HCT116 (cell line): ENCODE data around the gene CWF19L1. TPM values are rescaled to one million over a fixed set of nuclear protein-coding genes. Genes with fewer than 3 reads are reported as not detected.
"Not testable (repeated sequence)": the region's sequence is repeated elsewhere in the genome, so short reads cannot be mapped to it uniquely, and the experiment has no call there.

Source experiments
- ATAC-seq: fragments of 200-7000 bp; cut with Tn5 transposase; 2 replicates; pipeline ENCODE4 v1.9.1; 2020; ENCODE audit warnings: mild to moderate bottlenecking, moderate library complexity
- BruUV-seq: library from RNA; stranded (reverse); fragments of 400-500 nt; replicated peaks from 2 replicates; lab custom pipeline; 2021; lab: Mats Ljungman, UMichigan
- CTCF ChIA-PET: fragments of 300-600 bp; sonication (Branson Sonifier 250); formaldehyde crosslinking; loops from one replicate; lab custom pipeline; 2021; ENCODE audit warnings: antibody characterized with exemption; lab: Charles Lee
- POLR2A ChIA-PET: fragments of 300-600, 350-600 bp; sonication (Branson Sonifier 250); formaldehyde crosslinking; loops from one replicate; lab custom pipeline; 2021; ENCODE audit warnings: antibody characterized with exemption; lab: Charles Lee
- RAD21 ChIA-PET, 2 experiments: fragments of 300-600 bp; sonication (Branson Sonifier 250); formaldehyde crosslinking; loops; one replicate each; lab custom pipeline; 2023; ENCODE audit warnings: low total read pairs in 2 of 2; ENCODE audit not compliant: uncharacterized antibody in 2 of 2, unreplicated experiment in 2 of 2, low non-redundant PET in 1 of 2; lab: Charles Lee
- DNase-seq: peaks from one replicate; pipeline ENCODE4 v3.0.0-alpha.2; 2010; ENCODE audit warnings: low read depth, low spot score
- H2AFZ ChIP-seq: fragments of 200-600 bp; shearing (Covaris generic), sonication (generic); 2 replicates; pipeline ENCODE4 v1.6.1; 2017; ENCODE audit warnings: low read depth, mixed run types, mixed read lengths, antibody characterized with exemption, low read length; ENCODE audit not compliant: poor library complexity, severe bottlenecking
- H3K27ac ChIP-seq: 2 replicates; pipeline ENCODE4 v1.5.1; 2012; ENCODE audit warnings: low read depth, low read length
- H3K27me3 ChIP-seq: fragments of 200-600 bp; sonication (generic); 2 replicates; pipeline ENCODE4 v1.6.1; 2016; ENCODE audit warnings: mixed run types, low read length, mixed read lengths; ENCODE audit not compliant: insufficient read depth
- H3K36me3 ChIP-seq, 2 experiments: fragments of 200-500 bp in 1 of 2; fragments of 200-600 bp in 1 of 2; sonication (Bioruptor generic) in 1 of 2; sonication (generic) in 1 of 2; 2 replicates each; pipeline versions ENCODE4 v1.5.1 to v1.6.1; 2014 to 2016; ENCODE audit warnings: low read length in 2 of 2, inconsistent platforms in 1 of 2, mixed read lengths in 1 of 2, mixed run types in 1 of 2; ENCODE audit not compliant: insufficient read depth in 2 of 2, control insufficient read depth in 1 of 2
- H3K4me1 ChIP-seq, 2 experiments: fragments of 200-600 bp in 1 of 2; sonication (generic) in 1 of 2; 2 replicates each; pipeline versions ENCODE4 v1.5.1 to v1.6.1; 2012 to 2017; ENCODE audit warnings: low read length in 2 of 2, inconsistent platforms in 1 of 2, mild to moderate bottlenecking in 1 of 2, mixed read lengths in 1 of 2, mixed run types in 1 of 2, moderate library complexity in 1 of 2; ENCODE audit not compliant: insufficient read depth in 2 of 2, control insufficient read depth in 1 of 2
- H3K4me2 ChIP-seq: fragments of 200-600 bp; sonication (generic); 2 replicates; pipeline ENCODE4 v1.6.1; 2017; ENCODE audit warnings: mixed run types, low read length, mixed read lengths
- H3K4me3 ChIP-seq, 2 experiments: fragments of 200-600 bp in 1 of 2; sonication (generic) in 1 of 2; replicated peaks in 1 of 2; 2 replicates each; pipeline ENCODE4 v1.5.1; 2011 to 2016; ENCODE audit warnings: low read length in 2 of 2, control low read depth in 1 of 2, low read depth in 1 of 2, mild to moderate bottlenecking in 1 of 2, mixed read lengths in 1 of 2, mixed run types in 1 of 2
- H3K79me2 ChIP-seq: fragments of 200-600 bp; sonication (generic); 2 replicates; pipeline ENCODE4 v1.6.1; 2017; ENCODE audit warnings: mild to moderate bottlenecking, mixed run types, low read length, moderate library complexity, mixed read lengths; ENCODE audit not compliant: insufficient read depth
- H3K9ac ChIP-seq: fragments of 200-600 bp; sonication (generic); 2 replicates; pipeline ENCODE4 v1.6.1; 2016; ENCODE audit warnings: low read length, mixed read lengths
- H3K9me2 ChIP-seq: fragments of 200-600 bp; sonication (generic), shearing (Covaris generic); 2 replicates; pipeline ENCODE4 v1.6.1; 2017; ENCODE audit warnings: mixed run types, mild to moderate bottlenecking, moderate library complexity; ENCODE audit not compliant: insufficient read depth
- H3K9me3 ChIP-seq, 2 experiments: fragments of 200-500 bp in 1 of 2; fragments of 200-600 bp in 1 of 2; sonication (Bioruptor generic) in 1 of 2; sonication (generic) in 1 of 2; 2 replicates each; pipeline ENCODE4 v1.6.1; 2014 to 2017; ENCODE audit warnings: low read length in 2 of 2, mixed read lengths in 2 of 2, inconsistent platforms in 1 of 2, low read depth in 1 of 2, mild to moderate bottlenecking in 1 of 2, mixed run types in 1 of 2, moderate library complexity in 1 of 2; ENCODE audit not compliant: control insufficient read depth in 1 of 2, insufficient read depth in 1 of 2
- H4K20me1 ChIP-seq: fragments of 200-600 bp; sonication (generic), shearing (Covaris generic); 2 replicates; pipeline ENCODE4 v1.6.1; 2017; ENCODE audit warnings: mixed run types, mild to moderate bottlenecking, moderate library complexity; ENCODE audit not compliant: insufficient read depth
- CBX3 ChIP-seq: IDR thresholded peaks from 2 replicates; pipeline ENCODE4 v1.6.1; 2012; ENCODE audit warnings: low read depth
- CTCF ChIP-seq, 3 experiments: fragments of 200-600 bp in 1 of 3; sonication (generic) in 1 of 3; IDR thresholded peaks in 2 of 3; conservative IDR thresholded peaks in 1 of 3; 2 replicates each; pipeline ENCODE4 v1.5.1; 2012 to 2017; ENCODE audit warnings: low read depth in 2 of 3, low read length in 2 of 3, antibody characterized with exemption in 1 of 3, borderline replicate concordance in 1 of 3, control low read depth in 1 of 3, mild to moderate bottlenecking in 1 of 3, mixed read lengths in 1 of 3, mixed run types in 1 of 3, moderate library complexity in 1 of 3; ENCODE audit not compliant: insufficient read depth in 1 of 3
- EGR1 ChIP-seq: IDR thresholded peaks from 2 replicates; pipeline ENCODE4 v1.6.1; 2012; ENCODE audit warnings: low read depth
- EZH2 ChIP-seq: fragments of 200-600 bp; sonication (generic); IDR thresholded peaks from 2 replicates; pipeline ENCODE4 v1.6.1; 2017; ENCODE audit warnings: antibody characterized with exemption, mixed run types
- RAD21 ChIP-seq: IDR thresholded peaks from 2 replicates; pipeline ENCODE4 v1.6.1; 2012; ENCODE audit warnings: low read depth, mild to moderate bottlenecking
- SP1 ChIP-seq: IDR thresholded peaks from 2 replicates; pipeline ENCODE4 v1.6.1; 2012; ENCODE audit warnings: low read depth
- intact Hi-C: fragments of 100-400 bp; cut with micrococcal nuclease; formaldehyde crosslinking; loops from 2 replicates; pipeline ENCODE4 v1.10.0; 2022
- total RNA-seq: library from RNA; stranded (reverse); gene quantifications from one replicate; pipeline ENCODE4 v1.2.1, GENCODE V29; 2021; ENCODE audit not compliant: unreplicated experiment

Gene CWF19L1
- total RNA-seq, 1 experiment from 2014 or later, result 41.7 TPM

- H3K27me3 ChIP-seq, result no peaks in the 10 kb centered on the region; the same call in 1 of the 2 replicates
- no peak overlapping the region for H3K4me3 ChIP-seq
- POLR2A ChIA-PET, result no interaction called here
- intact Hi-C loops, result loop anchor here (1.0 to 5.0 kb wide), 4 partner anchors 33 to 574 kb away; no protein-coding TSS in a partner anchor
- no peaks in the 10 kb centered on the region for H4K20me1 ChIP-seq
- no peak overlapping the region for H3K9ac ChIP-seq
- peak overlapping the region; percentile 1; the same call in 1 of the 2 replicates for H3K4me2 ChIP-seq
- H2AFZ ChIP-seq, result peak overlapping the region; percentile 32
- no peaks in the 10 kb centered on the region for H3K9me3 ChIP-seq
- TF ChIP-seq CTCF (IDR thresholded peaks at IDR 0.05 in 2 of 3, conservative IDR thresholded peaks at IDR 0.05 in 1 of 3; ENCODE audit: borderline replicate concordance in 1 of 3, insufficient read depth in 1 of 3, low read depth in 2 of 3, low read length in 2 of 3) (peak; percentile 84 to 91 (median 87); a peak in 5 of 6 replicates), RAD21 (peak; percentile 89), EGR1 (no peak), EZH2 (no peak), SP1 (0 out of 2 replicates have a peak, but pooled peaks have one; percentile 11)
- TF ChIP-seq, all 23 proteins: peak for 3
- Histone ChIP-seq H3K36me3 (no peaks in the 10 kb centered on the region), H3K4me1 (peaks cover 4 to 7% of the 10 kb centered on the region in 2 experiments; a peak in 2 of 4 replicates), H3K27ac (no peak overlapping the region), H3K79me2 (no peaks in the 10 kb centered on the region), H3K9me2 (no peaks in the 10 kb centered on the region)
- DNase-seq (peak; percentile 32), ATAC-seq (peak; percentile 87)
- RAD21 ChIA-PET, result no interaction called here
- no TSS peak for BruUV-seq
- CTCF ChIA-PET, result interaction anchor here (0.7 to 1.8 kb wide), 13 partner anchors 9 to 585 kb away, joined by 3 to 16 read pairs (median 4); partner anchors contain the start of gene SCD
These were observed 36.4 kb upstream of the CWF19L1 start for GRCh38 chr10:100303724-100304319.

- H3K79me2 ChIP-seq, H2AFZ ChIP-seq, H3K4me2 ChIP-seq, POLR2A ChIA-PET, BruUV-seq, H3K9me2 ChIP-seq, H3K4me1 ChIP-seq, H3K9ac ChIP-seq, ATAC-seq, H3K9me3 ChIP-seq, CTCF ChIA-PET, DNase-seq, H3K36me3 ChIP-seq, H3K27me3 ChIP-seq, H3K27ac ChIP-seq, H3K4me3 ChIP-seq, H4K20me1 ChIP-seq, RAD21 ChIA-PET: not testable (repeated sequence)
- intact Hi-C loops, result loop anchor here (5.0 kb wide), 1 partner anchor 36 kb away; no protein-coding TSS in a partner anchor
- TF ChIP-seq CBX3 (0 out of 2 replicates have a peak, but pooled peaks have one; percentile 37), SP1 (peak; percentile 22; the same call in 1 of the 2 replicates)
These were observed 33.7 kb upstream of the CWF19L1 start for GRCh38 chr10:100301123-100301522.
